GM18909 (cell line): Measurements from ENCODE around the gene LAMA2.

Source experiments
- ATAC-seq: cut with Tn5 transposase; IDR thresholded peaks from one replicate; pipeline ENCODE4 v1.9.1; 2021; ENCODE audit warnings: mild to moderate bottlenecking; ENCODE audit not compliant: unreplicated experiment, poor library complexity

Gene LAMA2

DNA sequence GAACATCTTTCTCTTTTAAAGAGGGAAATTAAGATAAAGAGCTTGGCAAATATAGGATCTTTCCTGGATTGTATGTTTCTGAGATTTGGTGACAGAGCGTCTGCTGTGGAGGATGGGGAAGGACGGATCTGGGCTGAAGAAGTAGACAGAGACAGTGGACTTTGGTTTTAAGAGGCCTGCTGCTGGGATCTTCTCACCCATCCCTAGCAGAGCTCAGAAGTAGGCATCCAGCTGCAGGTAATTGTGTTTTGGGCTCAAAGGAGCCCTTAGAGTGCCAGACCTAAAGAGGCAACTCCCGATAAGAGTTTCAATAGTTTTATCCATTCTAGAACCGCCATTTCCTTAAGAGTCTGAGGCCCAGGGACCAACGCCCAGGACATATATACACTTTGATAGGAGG is 20.8 kb downstream of the LAMA2 start:
- no peak for ATAC-seq

DNA sequence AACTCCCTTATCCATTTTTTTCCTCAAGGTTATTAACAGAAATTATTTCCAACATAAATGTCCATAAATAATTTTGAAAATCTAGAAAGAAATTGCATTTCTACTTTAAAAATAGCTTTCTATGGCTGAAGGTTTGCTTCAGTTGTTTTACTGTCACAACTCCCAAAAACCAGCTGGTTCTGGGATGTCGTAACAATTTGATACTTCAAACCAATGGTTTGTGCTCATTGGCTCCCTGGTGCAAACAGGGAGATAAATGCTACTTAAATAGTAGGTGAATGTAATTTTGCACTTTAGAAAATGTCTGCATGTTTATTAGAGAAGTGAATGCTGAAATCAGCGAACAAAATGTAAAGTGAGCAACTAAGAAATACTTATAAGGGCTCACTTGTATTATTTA is 31.1 kb downstream of the LAMA2 start:
- no peak for ATAC-seq

DNA sequence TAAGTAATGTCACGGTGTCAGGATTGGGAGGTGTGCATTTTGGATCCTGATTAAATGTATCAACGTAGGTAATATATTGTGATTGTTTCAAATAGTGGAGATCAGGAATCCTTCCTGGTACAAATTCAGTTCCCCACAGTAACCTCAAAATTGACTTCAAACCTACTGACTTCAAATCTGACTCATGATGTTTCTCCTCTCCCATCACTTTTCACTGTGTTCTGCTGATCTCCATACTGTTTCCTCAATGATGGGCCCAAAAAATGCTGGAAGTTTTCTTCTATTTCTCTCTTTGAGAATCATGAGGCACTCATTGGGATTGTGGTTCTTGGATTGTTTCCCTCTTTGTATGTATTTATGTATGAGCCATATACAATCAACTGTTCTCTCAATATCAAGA is 35.9 kb downstream of the LAMA2 start:
- no peak for ATAC-seq

DNA sequence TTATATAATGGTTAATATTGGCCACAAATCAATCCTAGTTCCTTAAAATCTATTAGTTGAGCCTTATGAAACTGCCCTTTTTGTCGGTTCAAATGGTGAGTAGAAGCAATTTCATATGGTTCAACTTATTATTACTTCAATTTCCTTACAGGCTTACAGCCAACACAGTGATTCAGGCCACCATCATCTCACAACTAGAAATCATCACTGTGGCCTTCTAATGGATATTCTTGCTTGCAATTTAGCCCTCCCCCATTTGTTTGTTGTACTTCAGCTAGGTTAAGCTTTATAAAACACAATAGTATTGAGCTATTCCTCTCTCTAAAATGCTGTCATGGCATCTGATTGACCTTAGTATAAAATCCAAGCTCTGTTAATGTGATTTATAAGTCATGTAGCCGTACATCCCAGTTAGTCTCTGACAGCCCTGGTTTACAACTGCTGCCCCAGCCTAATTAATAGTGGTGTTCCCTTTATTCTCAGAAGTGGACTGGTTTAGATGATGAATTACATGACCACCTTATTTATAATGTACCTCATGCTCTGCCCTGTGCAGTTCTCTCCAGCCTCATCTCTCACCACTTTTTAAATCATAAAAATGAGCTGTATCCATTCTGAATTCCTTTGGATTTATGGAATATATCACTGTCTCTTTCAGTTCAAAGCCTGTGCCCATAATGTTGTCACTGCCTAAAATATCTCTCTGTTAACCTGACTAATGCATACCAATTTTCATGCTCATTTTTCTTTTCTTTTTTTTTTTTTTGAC is 36.7 kb downstream of the LAMA2 start:
- no peak for ATAC-seq

DNA sequence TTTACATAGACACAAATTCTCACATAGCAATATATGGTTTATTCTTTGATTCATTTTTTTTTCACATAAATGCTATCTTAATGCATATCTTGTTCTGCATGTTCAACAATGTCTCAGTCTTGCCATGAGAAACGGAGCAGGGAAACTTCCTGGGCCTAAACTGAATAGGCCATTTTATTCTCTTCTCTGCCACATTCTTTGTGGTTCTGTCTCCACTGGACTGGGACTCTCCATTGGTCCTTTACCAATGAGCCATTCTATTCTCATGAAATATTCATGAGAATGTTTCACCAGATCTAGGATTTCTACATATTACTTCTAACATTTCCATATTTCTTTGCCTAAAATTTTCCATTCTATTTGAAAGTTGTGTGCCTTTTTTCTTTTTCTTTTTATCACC is 42.8 kb downstream of the LAMA2 start:
- no peak for ATAC-seq

DNA sequence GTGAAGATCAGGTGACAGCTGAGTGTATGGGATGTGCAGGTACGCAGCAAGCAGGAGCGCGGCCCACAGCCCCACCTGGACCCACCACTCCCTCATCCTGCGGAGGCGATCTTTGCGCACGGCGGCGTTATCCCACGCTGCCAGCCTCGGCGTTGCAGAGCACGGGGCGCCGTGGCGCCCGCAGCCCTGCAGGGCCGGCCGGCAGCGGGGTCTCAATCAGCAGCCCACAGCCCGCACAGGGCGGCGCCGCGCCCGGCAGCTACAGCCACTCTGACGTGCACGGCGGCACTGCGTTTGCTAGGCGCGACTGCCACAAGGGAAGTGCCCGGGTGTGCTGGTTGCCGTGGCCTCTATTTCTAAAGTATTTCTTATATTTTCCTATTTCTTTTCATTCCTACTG is 46.9 kb downstream of the LAMA2 start:
- no peak for ATAC-seq

DNA sequence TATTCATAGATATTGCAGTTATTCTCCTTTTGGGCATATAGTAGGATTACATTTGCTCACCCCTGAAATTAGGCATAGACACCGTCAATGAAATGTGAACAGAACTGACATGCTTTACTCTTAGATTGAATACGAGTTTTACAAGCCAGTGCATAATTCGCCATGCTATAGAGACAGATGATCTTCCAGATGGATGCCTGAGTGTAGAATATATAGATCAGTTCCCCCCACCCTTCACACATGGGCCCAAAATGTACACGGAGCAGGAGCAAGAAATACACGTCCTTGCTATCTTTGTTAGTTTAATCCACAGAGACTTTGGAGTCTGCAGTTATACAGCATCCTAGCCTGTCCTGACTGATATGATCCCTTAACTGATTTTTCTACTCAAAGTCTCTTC is 47.4 kb downstream of the LAMA2 start:
- ATAC-seq = no peak

DNA sequence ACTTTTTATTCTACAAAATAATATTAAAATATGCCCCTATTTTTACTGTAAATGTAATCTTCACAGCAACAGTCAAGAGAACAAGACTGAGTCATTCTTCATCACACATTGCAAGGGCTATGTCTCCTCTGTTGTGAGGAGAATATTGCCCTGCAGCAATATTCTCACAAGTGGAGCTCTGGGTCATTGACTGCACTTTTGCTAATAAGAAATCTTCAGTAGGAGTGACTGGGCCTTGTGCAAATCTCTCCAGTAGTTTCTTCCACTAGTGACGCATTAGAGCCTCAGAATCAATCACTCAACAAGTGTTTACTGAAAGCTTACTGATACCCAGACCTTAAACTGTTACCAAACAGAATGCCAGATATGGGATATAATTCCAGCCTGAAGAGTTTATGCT is 49.1 kb downstream of the LAMA2 start:
- ATAC-seq = no peak

DNA sequence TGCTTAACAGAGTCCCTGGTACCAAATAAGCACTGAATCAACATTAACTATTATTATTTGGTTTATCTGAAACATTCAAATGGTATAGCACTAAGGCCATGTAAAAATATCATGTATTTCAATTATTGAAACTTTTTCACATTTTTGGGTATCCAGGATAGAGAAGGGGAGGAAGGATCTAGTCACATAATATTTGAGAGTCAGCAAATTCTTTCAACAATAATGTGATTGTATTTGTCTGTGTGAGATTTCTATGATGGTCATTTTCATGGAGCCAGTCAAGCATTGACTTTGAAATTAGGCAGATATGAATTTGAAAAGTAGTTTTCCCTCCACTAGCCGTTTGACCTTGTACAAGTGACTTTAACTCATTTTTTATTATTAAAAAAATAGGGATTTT is 67.9 kb downstream of the LAMA2 start:
- no peak for ATAC-seq

DNA sequence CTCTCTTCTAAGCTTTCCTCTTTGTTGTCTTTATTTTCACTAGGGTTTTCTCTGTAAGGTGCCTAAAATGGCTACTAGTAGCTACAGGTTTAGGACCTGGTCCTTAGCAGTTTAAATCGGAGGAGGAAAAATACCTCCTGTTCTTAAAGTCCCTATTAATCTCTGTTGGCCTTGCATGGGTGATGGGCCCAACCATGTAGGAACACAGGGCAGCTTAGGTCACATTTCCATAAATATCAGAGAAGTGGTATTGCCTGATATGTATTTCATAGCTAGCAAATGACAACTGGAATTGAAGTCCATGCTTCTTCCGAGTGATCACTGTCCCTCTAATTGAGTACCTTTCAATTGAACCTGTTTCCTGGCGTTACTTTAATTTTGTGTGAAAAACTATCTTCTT is 70.0 kb downstream of the LAMA2 start:
- no peak for ATAC-seq

DNA sequence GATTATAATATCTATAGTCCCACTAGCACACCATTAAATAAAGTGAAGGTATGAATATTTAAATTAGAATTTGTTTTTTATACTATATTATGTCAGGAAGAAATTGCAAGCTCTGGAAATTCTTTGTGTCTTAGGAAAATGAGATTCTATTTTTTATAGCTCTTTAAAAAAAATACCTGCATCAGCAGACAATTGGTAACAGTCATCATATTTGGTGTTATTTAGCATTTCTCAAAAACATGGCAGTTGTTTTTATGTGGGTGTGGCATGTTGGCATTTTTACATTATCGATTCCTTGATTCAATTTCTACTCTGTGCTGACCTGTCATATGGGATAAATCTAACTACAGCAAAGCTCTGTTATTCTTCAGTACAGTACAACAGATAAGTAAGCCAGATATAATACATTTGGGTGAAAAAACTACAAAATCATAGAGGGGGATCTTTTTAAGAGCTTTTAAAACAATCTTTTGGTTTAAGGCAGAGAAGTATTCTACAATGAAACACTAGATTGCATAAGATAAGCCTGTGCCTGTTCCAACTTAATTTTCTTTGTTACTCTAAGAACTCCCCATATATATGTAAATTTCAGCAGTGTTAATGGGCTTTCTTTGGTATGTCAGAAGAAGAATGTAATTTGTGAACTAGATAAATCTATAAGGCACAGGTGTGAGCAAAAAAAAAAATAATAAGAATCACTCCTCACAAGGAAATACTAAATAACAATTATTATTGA is 71.5 kb downstream of the LAMA2 start:
- ATAC-seq = no peak

DNA sequence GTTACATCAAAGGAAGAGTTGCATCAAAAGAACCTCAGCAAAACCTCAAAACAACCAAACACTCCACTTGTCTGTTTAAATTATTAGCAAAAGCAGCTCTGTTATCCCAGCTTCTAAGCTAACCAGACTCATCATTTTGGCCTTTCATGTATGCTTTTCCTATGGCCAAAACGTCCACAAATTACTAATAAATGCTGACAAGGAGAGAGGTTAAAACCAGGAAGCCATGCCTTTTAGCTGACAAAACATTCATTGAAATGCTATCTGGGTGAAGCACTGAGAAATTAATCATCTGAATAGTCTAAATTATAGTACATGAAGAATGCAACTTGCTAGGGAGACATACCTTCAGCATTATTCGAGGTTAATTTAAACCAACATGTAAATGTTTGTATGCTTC is 80.6 kb downstream of the LAMA2 start:
- no peak for ATAC-seq

DNA sequence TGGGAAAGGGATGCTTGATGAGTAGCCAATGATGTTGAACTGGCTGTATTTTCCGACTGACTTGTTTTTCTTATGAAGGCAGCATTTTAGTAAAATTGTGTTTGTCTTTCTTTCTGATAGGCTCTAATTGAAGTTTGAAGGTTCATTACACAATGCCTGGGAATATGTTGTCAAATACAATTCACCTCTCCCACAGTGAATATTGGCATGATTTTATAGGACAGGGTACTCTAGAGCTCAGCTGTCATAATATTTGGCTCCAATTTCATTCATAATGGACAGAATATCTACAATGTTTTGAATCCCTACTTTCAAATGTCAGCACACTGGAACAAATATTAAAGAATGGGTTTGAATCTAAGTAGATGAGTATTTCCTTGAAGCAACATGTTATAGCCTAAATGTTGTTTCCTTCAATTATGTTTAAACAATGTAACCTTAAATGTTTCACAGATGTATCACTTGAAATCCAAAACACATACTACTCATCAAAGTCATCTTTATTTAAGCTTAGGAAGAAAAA is 81.4 kb downstream of the LAMA2 start:
- no peak for ATAC-seq

DNA sequence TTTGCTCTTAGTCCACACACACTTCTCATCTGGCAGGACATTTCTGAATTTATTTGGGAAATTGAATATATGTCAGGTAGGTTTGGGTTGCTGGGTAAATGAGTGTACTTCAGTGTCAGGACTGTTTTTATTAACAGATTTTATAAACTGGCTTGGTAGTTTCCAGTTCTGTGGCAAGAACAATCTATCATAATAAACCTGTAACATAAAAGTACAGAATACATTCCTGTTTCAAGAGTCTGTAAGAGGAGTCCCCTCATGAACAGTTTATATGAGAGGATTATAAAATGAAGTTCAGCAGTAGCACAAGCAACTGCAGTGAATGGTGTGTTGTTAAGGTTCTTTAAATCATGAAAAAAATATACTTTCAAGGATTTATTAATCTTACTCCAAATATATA is 81.8 kb downstream of the LAMA2 start:
- ATAC-seq = no peak

DNA sequence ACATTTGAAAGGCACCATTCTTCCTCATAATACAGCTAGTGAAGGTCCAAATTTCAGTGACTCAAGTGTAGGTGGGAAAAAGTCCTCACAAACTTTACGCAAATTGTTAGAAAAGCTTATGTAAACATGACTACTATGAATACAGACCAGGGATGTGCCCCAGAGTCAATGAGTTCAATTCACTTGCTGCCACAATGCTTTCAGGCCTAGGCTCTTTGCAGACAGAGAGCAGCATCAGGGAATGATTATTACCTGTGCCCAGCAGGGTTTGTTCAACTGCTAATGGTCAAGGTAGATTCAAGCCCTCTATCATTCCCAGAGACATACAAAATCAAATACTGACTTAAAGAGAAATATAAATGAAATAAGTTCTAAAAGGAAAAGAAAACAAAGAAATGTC is 84.0 kb downstream of the LAMA2 start:
- ATAC-seq = no peak

DNA sequence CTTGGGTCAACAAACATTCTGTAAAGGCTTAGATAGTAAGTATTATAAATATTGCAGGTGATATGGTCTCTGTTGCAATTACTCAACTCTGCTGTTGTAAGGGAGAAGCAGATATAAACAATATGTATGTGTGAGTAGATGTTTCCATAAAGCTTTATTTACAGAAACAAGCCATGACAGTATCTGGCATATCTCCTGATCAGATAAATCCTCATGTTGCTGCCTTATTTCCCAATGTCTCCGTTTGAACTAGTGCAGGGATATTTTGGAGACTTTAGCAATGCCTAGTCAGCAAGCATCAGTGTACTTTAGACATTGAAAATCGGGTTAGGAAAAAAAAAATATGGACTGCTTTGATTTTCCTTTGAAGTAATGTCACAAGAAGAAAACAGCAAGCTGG is 96.1 kb downstream of the LAMA2 start:
- ATAC-seq = no peak

DNA sequence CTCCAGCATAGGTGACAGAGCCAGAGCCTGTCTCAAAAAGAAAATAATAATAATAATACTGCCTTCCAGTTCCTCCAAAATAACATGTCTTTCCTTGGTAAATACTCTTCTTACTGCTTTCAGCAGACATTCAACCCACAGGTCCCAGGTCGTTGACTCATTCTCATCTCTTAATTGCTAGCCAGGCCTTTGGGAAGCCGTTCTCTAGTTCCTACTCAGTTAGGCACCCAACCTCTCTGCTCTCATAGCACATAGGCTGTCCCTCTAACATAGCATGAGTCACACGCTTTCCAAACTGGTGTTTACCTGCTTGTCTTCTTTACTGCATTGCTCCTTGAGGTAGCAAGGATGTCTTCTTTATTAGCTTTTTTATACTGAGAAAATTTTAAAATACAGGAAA is 98.8 kb downstream of the LAMA2 start:
- no peak for ATAC-seq

DNA sequence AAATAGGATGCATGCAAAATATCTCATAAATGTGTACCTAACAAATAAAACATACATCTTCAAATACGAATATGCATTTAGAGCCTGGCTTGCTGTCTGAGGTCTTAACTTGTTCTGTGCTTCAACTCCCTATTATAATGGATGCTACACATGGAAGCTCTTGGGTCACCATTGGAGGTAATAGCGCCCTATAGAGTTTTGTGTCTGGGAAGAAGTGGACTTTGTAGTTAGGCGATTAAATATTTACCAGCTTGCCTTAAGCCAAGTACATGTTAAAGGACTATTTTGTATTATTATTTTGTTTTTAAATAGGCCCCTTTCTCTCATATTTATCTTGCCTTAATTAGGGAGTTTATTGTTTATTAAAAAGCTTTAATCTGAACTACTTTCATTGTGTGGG is 107.4 kb downstream of the LAMA2 start:
- ATAC-seq = no peak

DNA sequence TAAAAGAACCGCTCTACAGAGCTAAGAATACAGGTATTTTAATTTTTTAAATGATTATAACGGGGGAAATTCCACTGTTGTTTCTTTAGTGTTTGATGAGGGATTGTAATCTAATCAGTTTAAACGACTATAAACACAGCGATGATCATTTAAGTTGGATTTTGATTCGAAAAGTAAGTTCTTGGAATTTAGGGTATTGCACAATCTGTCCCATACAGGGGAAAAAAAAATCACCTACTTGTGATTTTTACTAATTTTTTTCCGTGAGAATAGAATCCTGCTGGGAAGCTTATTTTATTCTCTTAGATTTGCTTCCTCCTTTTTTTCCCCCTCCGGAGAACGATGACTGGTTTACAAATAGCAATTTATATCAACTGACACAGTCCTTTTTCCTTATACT is 108.0 kb downstream of the LAMA2 start:
- no peak for ATAC-seq

DNA sequence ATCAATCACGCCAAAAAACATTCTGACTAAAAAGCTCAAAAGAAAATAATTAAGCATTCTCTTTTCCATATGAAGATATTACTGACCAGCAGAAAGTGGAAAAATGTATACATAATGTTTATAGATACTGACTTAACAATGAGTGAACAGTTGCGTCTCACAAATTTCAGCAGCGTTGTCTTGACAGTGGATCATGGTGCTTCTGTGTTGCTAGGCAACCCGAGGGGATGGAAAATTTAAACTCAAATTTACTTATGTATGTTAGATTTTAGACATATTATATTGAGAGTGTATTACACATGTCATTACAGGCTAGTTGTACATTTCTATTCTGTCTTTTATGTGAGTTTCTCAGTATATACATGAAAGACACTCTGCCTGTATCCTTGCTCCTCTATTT is 110.2 kb downstream of the LAMA2 start:
- no peak for ATAC-seq

DNA sequence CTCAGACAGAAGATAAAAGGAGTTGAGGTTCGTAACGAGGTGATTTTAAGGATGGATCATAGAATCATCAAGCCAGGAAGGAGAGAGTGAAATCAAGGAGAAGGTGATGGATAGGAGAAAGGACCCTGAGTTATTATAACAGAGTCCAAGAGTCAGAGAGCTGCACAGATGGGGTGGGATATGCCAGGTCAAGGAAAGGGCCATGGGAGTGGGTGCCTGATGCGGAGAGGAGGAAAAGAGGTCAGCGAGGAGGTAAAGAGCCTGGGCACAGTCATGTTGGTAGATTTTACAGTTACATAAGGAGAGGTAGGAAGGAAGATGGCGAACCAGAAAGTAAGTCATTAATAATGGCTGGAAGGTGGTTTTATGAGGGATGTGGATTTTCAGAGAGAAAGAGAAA is 114.9 kb downstream of the LAMA2 start:
- ATAC-seq = no peak
